GM21723 (cell line): ENCODE data around the gene TPP1.

Experiments
- ATAC-seq: cut with Tn5 transposase; IDR thresholded peaks from one replicate; pipeline ENCODE4 v1.9.1; 2021; ENCODE audit warnings: mild to moderate bottlenecking, moderate library complexity; ENCODE audit not compliant: unreplicated experiment

TPP1 gene

DNA sequence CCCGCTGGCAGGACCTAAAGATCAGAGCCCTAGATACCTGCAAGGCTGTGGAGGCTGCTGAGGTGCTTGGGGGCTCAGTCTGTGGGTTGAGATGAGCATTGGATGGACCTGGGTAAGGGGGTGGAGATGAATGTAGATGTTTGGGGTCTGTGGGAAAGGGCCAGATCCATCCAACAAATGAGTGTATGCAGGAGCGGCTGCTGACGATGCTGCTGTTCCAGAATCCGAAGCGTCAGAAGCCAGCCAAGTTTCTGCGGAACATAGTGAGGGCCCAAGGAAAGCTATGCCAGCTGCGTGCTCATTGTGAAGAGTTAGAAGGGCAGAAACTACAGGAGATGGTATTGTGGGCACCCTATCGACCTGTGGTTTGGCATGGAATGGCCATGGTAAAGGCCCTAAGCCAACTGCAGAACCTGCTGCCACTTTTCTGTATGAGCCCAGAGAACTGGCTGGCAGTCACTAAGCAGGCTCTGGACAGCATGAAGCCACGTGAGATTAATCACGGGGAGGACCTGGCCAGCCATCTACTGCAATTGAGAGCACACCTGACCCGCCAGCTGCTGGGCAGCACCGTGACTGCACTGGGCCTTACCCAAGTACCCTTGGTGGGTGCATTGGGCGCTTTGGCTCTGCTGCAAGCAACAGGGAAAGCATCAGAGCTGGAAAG, 52.4 kb downstream of the TPP1 start:
- no peak for ATAC-seq

DNA sequence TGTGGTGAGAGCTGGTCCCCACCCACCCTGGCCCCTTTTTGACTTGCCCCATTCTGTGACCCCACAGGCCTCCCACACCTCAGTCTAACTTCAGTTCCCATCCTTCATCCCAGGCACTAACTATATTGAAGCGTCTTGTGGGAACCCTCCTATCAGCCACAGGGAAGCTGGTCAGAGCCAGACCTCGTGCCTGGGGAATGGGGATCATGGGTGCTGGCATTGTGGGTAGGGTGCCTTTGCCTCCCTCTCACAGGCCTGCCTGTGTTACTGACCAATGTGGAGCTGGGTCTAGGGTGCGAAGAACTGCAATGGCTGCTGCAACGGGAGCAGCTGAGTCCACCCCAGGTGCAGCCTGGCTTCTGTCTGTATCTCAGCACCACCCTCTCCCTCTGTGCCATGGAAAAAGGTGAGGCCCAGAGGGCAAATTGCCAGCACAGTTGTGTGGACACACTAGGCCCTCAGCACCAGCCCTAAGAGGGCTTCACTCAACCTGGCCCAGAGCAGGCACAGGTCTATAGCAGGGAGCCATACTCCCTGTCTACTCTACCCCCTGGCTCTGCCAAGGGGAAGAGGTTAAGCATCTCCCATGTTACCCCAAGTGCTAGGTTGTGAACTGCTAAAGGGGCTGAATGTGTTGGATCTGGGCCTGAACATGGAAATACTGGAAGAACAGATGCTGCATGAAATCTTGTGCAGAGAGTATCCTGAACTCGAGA, 53.1 kb downstream of the TPP1 start:
- no peak for ATAC-seq

DNA sequence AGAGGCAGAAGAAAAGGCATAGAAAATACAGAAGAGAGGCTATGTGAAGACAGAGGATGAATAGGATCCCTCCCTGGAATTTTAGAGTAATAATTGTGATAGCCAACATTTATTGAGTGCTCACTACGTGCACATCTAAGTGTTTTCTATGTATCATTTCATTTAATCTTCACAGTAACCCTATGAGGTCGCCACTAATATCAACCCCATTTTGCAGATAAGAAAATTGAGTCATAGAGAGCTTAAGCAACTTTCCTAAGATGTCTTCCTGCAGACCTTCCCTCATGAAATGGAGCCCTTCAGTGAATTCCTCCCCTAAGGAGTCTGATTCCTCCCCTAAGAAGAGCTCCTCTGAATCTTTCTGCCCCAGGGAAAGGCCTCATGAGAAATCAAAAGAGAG, 53.9 kb downstream of the TPP1 start:
- ATAC-seq = no peak

- ATAC-seq = no peak
Observed at GRCh38 chr11:6563667-6564066, 55.6 kb downstream of the TPP1 start.

- ATAC-seq = no peak
Observed at GRCh38 chr11:6563121-6563619, 56.1 kb downstream of the TPP1 start.
